ENCODE data around the gene SMAD2. TPM values are rescaled to one million over a fixed set of nuclear protein-coding genes. Genes with fewer than 3 reads are reported as not detected.

The SMAD2 gene
- total and polyA plus RNA-seq, 2 of the 8 experiments (the other 6 are each of a cell fraction or from before 2014, with no cell fraction given), result 28.4 to 124 TPM

- TF ChIP-seq CHD7 (IDR thresholded peaks at IDR 0.05; ENCODE audit: insufficient replicate concordance, low read length) (no peak), GABPA (IDR thresholded peaks at IDR 0.05; ENCODE audit: borderline replicate concordance, insufficient read depth, low read length) (no peak), POLR2AphosphoS5 (IDR thresholded peaks at IDR 0.05; ENCODE audit: low read depth, low read length) (no peak), HDAC2 (IDR thresholded peaks at IDR 0.05; ENCODE audit: borderline replicate concordance in 1 of 2, low read depth in 2 of 2, low read length in 2 of 2) (no peak), MAFK (IDR thresholded peaks at IDR 0.05; ENCODE audit: low read depth, low read length) (no peak), ATF3 (IDR thresholded peaks at IDR 0.05; ENCODE audit: insufficient read depth, low read depth, low read length) (no peak), JUND (IDR thresholded peaks at IDR 0.05; ENCODE audit: low read length) (no peak), SP4 (IDR thresholded peaks at IDR 0.05; ENCODE audit: low read length) (no peak), ASH2L (IDR thresholded peaks at IDR 0.05; ENCODE audit: low read length) (no peak), FOSL1 (IDR thresholded peaks at IDR 0.05; ENCODE audit: insufficient read depth, low read depth, low read length) (no peak), TBP (IDR thresholded peaks at IDR 0.05; ENCODE audit: low read depth, low read length) (no peak)
These were observed 20.1 kb upstream of the SMAD2 start (continued) for GRCh38 chr18:47950511-47950910.
